NCI-H1092 treated with DMSO at 0.1 percent for 48 hours (cell line): ENCODE results near the gene AKT3.

ENCODE experiments used
- DNase-seq: peaks from one replicate; lab custom pipeline; 2025; lab: John Stamatoyannopoulos, UW

AKT3 gene

GRCh38 chr1:243507001-243507671 is 342.9 kb downstream of the AKT3 start:
- no peak for DNase-seq

- no peak for DNase-seq
Observed at GRCh38 chr1:243505986-243506689, 343.9 kb downstream of the AKT3 start.

DNA sequence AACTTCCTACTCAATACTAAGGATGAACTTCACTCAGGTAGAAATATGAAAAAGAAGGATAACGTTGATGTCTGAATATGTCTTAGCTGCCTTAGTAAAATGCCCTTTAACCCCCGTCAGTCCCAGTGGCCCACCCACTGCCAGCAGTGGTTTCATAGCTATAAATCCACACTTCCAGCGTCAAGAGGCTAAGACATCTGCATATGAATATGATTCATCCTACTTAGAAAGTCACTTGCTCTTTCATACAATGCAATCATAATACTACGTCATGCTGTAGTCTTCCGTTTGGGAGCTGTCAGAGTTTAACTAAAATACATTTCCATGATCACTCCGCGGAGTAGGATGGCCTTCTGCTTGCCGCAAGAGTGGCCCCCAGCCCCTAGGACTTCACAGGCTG is 346.9 kb downstream of the AKT3 start:
- no peak for DNase-seq

DNA sequence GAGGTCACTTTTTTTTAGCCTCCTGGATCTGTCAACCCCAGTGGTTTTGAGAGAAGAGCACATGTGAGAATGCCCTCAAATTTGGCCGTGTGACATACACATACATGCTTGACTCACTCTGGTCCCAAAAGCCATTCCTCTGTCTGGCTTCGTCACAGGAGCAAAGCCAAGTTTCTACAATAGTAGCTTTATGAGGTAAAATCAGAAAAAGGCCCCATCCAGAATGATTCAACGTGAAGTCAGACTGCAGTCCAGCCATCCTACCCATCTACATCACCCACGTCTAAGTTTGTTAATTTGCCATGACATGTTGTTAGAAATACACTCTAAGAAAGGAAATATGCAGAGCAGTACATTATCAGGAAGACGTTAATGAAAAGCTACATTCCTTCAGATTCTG is 349.0 kb downstream of the AKT3 start:
- DNase-seq, result no peak

DNA sequence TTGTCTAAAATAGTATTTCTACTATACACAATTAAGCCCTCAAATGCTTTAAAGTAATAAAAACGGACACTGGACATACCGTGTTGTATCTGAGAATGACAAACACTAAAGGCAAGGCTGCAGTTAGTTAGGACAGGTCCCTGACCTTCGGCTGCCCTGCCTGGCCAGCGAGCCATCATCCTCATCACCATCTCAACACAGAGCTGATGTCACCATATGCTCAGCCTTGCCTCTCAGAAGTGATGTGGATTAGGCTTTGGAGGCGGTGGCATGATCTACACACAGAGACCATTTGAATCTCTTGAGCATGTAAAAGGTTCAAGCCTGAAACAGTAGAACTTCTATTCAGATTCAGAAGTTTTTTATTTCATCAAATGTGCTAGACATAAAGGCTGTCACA is 349.5 kb downstream of the AKT3 start:
- DNase-seq, result no peak

DNA sequence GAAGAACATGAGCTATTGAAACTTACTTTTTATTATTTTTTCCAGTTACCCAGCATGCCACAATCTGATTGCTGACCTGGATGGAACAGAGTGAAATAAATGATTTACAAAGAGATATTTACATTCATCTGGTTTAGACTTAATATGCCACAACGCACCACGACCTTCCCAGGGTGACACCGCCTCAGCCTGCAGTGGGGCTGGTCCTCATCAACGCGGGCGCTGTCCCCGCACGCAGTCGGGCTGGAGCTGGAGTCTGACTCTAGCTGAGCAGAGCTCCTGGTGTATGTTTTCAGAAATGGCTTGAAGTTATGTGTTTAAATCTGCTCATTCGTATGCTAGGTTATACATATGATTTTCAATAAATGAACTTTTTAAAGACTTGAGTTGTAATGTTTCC is 350.3 kb downstream of the AKT3 start:
- no peak for DNase-seq

DNA sequence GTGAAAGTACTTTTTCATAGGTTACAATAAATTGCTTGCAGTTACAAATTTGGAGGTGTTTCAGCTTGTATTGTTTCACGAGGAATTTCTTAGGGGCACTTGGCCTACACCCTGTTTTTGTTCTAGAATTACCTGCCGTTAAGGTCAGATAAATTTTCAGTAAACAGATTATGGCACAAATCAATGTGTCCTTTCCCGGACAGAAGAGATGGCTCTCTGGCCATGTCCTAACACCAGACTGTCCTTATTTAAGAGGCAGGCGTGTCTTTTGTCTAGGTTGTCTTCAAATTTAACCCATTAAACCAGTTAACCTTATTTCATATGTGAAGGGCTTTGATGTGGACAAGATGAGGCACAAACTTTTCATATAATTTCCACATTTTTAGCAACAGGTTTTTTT is 350.8 kb downstream of the AKT3 start:
- no peak for DNase-seq

GRCh38 chr1:243497939-243498681 is 351.9 kb downstream of the AKT3 start:
- DNase-seq, result no peak

DNA sequence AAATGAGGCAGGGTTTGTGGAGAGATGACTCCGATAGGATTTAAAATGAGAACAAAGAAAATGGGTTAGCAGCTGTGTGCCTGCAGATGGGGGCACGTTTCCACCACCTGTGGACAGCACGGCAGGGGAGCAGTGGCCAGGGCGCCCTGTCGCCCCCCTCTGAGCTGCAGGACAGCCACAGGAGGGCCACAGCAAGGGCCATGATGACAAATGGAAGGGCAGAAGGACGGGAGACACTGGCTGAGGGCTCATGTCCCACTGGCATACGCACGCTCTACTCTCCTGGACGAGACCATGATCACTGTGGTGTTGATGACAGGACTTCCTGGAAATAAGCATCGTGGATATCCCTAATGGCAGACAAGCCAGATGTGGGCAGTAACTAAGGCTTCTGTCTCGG is 353.2 kb downstream of the AKT3 start:
- DNase-seq, result no peak

DNA sequence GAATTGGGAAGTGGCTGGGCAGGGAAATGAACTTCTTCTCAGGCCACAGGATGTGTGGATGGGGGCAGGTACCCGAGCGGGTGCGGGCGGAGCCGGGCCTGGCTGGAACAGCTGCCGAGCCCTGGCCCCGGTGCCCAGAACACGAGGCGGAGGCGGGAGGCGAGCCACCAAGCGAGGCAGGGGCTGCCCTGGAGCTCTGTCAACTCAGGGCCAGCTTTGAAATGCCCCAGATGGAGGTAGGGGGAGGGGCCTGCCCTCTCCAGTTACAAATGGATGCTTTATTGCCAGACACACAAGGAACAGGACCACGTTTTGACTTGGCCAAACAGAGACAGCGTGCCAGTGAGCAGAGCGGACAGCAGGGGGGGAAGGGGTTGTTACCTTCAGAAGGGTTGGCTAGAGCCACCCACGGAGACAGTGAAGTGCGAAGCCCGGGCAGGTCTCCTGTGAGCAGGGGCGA is 353.8 kb downstream of the AKT3 start:
- no peak for DNase-seq

GRCh38 chr1:243495442-243496186 is 354.4 kb downstream of the AKT3 start:
- DNase-seq, result no peak

DNA sequence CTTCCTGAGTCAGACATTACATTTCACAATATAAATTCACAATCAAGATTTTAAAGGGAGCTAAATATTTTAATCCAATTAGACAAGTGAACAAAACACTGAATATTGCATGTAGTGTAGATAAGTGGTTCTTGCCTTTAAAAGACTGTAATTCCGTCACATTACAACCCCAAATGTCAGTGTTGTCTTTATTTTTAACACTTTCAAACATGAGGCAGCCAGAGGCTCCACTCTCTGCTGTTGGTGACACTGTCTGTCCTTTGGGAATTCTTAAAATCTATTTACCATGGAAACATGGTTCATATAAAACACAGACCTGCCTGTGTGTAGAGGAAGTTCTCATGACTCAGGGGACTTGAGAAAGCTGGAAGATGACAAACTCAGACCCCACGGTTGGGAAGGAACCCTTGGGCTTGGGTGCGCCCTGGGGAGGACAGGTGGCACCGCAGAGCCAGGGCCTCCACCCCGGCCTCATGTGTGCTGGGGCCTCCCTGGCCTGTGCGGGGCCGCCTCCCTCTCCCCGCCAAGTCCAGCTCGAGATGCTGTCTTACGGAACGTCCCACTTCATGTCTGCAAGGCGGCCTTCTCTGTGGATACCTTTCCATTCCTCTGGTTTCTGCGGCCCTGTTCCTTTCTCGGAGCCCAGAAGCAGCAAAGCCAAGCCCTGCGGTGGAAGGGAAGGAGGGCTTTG is 355.2 kb downstream of the AKT3 start:
- no peak for DNase-seq

DNA sequence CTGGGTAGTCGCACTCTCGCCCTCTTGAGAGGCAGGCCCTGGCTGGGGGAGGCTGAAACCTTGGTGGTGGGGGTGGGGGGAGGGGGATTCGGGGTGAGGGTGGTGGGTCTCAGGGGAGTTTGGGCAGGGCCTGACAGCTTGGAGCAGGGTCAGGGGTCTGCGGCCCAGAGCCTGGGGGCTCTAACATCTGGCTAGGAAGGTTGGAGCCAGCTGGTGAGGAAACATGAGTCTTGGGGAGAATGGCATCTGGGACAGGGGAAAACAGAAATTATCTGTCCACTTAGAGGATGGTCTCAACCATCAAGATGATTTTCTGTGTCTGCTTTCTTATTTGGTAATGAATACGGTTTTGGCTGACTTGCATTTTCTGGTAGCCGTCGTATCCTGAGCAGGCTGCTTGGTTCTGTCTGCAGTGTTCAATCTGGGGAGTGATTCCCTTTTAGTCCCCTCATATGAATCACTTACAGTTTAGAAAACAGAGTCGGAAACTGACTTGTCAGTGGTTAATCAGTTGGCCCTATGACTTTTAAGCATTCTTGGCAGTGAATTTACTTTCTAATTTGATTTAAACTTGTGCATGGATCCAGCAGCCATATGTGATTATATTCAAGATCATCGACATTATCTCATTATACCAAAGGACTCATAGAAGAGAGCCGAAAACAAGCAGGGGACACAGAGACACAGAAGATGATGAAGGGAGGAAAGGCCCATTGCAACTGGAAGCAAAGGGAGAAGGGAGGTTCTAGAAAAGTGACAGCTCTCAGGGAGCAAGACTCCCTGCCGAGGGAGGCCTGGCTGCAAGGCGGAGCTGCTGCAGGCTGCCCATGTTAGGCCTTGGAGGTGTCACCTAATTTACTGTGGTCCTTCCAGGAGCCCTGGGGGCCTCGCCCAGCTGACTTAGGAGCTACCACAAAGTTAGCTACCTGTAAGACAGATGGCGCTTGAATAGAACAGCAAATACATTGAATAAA is 356.6 kb downstream of the AKT3 start:
- DNase-seq, result no peak

- no peak for DNase-seq
Observed at GRCh38 chr1:243490748-243491686, 359.0 kb downstream of the AKT3 start.

GRCh38 chr1:243489681-243490546 is 360.1 kb downstream of the AKT3 start:
- no peak for DNase-seq

- DNase-seq, result no peak
Observed at GRCh38 chr1:243489158-243489527, 360.9 kb downstream of the AKT3 start.

DNA sequence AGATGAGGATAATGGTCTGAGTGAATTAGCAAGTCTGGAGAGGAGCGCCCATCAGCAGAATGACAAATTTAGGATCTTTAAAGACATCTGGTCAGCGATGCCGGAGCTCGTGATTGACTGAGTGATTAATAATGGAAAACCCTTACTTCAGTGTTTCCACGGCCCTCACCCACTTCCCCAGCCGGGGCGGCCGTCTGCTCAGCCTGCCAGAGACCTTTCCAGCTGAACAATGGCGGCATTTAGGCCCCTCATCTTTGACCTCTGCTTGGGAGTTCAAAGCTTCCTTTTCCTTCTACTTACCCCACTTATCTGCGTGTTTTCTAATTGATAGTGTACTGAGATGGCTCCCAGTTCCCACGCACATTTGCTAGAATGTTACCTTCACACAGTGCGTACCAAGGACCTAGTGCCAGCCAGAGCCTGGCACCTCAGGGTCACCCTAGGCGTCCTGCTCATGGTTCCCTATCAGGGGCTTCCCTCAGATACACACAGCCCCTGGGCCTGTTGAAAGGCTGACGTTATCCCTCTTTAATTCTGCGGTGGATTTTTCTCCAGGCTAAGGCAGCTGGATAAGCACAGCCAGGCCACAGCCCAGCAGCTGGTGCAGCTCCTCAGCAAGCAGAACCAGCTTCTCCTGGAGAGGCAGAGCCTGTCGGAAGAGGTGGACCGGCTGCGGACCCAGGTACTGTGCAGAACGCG is 361.4 kb downstream of the AKT3 start:
- DNase-seq, result no peak
